ENCODE measurements around the gene MTHFSD.

MTHFSD gene

DNA sequence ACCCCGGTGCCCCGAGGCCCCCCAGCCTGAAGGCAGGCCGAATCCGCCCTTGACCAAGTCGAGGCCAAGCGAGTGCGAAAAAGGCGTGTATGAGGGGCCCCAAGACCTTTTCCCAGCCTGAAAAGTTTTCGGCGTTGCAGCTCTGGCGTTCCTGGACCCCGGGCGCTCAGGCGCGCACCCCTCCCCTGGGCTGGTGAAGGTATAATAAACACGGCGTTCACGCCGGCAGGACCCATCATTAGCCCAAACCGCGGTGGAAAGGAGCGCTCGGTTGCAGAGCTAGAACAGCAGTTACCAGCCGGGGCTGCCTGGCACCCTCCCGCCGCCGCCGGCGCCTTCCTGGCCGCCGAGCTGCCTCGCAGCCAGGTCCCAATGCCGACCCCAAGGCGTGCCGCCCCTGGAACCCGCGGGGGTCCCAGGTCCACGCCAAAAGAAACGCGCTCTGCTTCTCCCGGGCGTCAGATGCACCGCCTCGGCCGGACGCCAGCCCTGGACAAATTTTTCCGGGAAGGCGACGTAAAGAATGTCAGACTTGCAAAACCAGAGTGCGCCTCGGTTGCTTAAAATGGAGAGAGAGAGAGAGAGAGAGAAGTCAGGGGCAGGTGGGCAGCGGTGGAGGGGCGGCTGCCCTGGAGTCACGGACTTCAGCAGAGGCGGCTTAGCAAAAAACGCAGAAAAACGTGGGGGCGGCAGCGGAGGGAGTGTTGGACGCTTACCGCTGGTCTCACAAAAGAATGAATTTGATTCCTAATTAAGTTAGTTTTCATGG, 56.2 kb downstream of the MTHFSD start:
- no peak for DNase-seq

DNA sequence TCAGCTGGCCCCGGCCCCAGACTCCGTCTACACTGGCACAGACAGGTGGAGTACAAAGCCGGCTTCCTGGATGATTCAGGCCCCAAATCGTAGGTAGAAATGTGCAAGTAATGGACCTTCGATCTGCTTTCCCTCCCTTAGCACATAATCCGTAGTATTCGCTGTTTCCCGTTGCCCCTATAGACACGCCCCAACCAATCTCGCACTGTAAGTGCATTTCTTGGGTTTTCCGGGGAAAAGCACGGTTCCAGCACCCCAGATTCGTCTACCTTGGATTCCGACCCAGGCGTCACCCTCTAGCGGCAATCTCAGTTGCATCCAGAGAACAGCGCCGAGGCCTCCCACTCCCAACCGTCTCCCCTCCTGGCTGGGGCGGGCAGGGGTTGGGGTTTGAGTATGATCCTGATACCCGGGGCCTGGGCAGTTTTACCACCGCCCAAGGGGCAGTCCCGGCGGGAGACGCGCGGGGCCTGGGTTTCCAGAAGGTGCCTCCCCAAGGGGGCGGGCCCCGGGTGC, 56.8 kb downstream of the MTHFSD start:
- DNase-seq = no peak

DNA sequence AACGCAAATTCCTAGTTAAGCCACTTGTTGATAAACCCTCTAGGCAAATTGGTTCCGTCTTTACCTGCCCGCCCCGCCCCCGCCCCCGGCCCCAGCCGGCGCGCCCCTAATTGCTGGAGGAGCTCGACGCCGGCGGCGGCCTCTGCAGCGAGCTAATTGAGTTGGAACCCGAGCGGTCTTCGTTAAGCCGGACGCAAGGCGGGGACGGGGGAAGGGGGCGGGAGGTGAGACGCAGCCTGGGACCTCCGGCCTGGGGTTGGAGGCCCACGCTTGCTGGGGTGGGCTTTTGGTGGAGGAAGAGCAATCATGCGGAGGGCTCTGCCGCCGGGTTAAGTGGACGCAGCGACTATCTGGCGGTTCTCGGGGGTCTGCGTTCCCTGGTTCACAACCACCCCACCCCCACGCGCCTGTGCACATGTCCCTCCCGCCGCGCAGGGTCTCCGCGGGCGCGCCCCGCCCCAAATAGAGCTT, 57.4 kb downstream of the MTHFSD start:
- DNase-seq = no peak

DNA sequence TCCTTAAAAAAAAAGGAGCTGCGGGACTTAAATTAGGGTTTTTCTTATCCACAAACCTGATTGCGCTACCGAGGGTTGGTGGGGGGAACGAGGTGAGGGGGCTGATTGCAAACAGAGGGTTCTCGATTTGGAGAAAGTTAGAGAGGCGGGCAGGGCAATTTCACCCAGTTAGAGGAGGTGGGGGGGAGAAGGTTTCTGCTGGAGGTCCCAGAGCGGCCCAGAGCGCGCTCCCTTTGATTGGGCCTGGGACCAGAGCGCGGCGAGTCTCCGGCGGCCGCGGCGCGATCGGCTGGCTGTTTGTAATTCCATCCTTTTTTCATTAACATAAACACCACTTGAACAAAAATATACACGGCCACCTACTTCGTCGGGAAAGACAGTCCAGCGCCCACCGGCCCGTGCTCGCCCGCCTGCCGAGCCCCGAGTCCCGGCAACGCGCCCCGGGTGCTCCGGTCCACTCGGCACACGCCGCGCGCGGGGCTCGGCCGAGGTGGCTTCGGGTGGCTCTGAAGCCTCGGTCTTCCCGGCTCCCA, 58.0 kb downstream of the MTHFSD start:
- DNase-seq = no peak

DNA sequence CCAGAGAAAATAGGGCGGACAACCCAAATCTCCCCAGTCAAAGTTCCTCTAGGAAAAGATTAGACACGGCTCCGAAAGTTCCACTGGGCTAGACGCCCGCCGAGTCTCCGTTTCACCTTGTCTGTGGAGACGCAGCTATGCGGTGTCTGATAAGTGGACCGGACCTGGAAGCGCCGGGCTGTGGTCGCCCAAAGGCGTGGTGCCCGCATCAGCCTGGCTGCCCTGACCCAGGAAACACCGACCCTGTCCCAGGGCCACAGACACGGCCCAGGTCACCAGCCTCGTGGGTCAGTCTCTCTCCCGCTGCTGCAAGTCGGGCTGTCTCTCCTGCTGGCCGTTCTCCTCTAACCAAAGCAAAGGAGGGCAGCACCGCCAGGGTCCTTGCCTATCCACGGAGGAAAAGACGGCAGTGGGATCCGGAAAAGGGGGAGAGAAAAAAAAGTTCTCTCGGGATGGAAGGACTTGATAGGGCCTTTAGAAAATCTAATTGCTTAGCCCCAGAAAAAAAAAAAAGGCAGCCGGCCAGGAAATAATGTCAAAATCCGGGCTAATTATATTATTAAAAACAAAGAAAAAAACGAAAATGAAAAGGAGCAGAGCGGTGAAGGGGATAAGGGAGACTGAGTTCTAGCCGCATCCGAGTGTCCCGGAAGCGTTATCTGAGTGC, 58.6 kb downstream of the MTHFSD start:
- DNase-seq = no peak

DNA sequence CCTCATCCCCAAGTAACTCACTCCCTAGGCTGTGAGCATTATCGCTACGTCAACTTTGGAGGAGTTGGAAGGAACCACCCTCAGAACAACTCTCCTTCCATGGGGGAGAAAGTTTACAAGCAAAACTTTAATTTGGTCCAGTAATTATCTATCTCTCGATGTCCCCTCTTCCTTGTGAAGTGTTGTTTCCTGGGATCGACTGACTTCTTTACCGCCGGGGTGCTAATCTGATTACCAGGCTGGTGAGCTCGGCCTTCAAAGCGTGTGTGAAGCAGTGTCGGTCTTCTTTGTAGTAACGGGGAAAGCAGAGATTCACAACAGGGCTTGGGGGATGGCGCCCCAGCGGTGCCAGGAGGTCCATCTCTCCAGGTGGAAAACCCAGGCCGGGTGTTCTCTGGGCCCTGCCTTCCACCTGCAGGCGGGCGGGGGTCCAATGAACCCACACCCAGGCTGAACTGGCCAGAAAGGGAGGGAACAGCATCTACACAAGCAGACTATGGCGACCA, 59.2 kb downstream of the MTHFSD start:
- no peak for DNase-seq

DNA sequence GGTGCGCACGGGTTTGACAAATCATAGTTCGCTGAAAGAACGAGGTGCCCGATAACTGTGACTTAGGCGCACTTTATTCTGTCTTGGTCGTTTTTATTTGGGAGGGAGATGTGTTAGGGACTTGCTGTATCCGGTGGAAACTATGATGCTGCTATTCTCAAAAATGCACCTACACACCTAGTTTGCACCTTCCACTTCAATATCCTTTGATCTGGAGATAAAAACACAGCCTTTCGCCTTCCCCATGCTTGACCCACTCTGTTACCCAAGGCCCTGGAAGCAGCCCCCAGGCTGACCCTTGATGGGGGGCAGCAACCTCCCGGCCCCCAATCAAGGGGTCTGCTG, 59.7 kb downstream of the MTHFSD start:
- no peak for DNase-seq

DNA sequence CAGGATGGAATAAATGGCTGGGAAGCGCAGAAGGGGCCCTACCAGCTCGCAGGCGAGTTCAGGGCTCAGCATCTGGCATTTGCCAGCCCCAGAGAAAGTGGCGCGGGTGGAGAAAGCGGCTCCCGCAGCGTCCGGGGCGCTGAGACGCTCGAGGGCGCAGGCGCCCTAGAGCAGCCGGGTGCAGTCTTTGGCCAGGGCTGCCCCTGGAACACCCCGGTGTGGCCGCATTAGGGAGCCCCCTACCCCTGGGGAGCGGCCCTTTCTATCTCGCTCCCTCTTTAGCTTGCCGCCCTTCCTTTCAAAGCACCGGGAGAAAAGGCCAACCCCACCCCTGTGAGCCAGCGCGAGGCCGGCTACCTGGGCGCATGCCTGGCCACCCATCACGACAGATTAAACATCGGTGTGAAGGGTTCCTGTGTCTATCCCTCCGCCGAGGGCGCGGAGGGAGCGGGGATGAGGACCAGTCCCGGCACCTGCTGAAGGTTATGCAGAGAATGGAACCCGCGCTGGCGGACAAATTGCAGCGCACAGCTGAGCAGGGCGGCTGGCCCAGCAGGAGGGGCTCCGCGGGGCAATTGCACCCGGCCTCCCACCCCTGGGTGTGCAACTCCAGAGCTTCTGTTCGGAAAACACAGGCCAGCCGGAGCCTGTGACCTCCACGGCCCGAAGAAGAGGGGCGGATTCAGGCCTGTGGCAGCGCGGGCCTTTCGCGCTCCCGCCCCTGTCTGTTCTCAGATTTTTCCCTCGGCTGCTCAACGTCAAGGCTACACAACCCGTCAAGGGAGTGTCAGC, 60.3 kb downstream of the MTHFSD start:
- DNase-seq = no peak

DNA sequence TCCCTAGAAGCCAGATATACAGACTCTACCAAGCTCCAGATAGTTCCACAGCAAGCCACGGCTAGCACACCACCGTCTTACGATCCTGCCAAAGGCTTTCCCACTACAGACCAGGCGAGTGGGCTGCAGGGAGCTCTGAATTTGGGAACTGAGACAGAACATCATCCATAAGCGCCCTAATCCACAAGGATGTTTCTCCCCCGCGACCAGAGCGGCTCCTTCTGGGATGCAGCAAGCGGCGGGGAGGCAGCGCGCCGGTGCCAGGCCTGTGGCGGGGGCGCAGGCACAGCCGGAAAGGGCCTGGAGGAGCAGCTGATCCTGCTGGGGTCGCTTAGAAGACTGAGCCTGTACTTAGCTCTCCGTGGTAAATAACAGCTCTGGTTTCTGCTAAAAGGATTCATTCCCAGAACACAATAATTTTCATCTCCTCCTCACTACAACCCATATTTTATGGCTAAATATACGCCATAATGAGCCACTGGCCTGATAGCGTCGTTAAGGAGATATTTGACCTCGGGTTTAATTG, 60.9 kb downstream of the MTHFSD start:
- no peak for DNase-seq

DNA sequence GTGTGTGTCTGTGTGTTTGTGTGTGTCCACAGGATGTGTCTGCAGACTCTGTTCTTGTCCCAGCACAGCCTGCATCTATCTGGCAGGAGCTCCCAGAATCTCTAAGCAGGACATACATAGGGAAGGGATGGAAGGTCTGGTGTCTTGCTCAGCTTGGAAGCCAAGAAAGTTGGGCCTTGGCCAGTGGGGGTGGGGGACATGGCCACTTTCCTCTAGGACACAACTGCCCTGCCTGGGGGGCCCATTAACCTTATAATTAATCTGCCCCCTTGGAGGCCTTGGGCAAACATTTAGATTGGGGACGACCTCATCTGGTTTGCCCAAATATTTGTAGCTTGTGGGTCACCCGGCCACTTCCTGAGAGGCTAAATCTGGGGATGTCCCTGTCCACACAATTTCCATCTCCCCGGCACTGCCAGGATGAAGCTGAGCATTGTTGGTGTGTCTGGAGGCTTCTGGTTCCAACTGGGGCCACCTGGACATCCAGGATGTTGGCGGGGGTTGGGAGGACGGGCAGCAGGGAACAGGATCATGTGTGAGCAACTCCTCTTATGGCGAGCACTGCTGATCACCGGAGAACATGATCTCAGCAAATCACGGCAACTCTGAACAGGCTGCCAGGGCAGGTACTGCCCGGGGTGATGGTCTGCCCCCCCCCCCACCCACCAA, 61.9 kb downstream of the MTHFSD start:
- DNase-seq = no peak

DNA sequence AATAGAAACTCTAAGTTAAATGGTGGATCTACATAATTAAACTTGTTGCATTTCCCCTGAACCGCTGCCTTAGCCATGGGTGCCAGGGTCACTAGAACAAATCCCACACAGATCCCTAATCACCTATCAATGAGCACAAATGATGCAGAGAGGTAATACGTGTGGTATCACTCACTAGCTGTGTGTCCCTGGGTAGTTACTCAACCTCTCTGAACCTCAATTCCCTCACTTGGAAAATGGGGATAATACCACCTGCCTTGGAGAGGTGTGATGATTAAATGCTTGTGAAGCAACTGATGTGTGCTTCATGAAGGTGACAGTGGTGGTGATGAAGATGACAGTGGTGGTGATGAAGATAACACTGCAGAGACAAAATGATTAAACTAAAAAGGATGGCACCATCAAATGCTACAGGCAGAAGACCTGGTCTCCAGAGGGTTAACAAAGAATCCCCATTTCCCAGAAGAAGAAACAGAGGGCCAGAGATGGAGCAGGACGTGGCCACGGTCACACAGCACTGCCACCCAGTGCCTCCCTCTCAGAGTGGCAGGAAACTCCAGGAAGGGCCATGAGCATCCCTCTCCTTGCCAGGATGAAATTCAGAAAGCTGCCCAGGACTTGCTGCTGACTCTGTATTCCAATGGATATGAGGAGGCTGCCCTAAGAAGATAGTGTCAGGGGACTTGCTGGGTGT, 62.6 kb downstream of the MTHFSD start:
- DNase-seq = no peak

DNA sequence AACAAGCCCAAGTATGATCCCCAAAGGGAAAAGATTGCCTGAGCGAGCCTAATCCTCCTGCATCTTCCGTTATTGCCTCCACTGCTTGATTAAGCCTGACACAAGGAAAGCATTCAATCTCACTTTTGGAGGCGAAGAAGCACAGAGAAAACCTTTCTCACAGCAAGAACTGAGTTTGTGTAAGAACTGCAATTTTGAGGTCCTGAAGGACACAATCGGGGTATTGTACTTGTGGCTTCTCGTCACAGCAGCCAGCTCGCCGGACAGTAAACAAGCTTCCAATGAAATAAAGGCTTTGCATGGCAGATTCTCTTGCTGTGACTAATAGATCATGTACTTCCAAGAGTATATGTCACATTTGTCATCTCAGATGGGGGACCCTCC, 63.4 kb downstream of the MTHFSD start:
- no peak for DNase-seq

DNA sequence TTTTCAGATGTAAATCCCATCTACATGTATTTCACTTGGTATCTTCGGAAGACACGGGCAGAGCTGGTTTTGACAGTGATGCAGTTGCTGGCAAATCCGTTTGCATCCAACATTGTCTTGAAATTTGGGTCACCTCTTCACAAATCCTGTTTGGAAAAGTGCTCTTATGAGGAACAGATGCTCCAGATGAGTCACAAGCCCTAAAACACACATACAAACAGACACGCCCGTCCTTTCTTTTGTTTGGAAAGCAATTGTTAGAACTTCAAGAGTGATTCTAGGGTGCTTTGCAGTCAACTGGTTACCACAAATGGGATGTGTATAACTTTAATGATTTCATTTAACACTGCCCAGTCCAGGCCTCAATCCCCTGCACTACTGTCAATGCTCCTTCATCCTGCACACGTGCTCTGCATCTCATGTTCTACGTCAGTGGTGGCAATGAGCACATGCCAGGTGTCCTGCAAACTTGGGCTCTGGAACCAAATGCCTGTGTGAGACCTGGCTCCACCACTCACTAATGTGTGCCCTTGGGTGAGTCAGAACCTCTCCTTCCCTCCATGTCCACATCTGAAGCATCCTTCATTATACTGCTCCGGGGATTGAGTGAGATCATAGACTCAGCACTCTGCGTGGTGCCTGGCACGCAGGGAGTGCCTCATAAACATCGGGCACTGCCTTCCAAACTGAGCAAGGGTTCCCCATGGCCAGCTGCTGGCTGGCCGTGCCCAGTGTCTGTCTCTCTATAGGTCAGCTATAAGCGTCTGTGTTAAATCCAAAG, 64.0 kb downstream of the MTHFSD start:
- DNase-seq = no peak

DNA sequence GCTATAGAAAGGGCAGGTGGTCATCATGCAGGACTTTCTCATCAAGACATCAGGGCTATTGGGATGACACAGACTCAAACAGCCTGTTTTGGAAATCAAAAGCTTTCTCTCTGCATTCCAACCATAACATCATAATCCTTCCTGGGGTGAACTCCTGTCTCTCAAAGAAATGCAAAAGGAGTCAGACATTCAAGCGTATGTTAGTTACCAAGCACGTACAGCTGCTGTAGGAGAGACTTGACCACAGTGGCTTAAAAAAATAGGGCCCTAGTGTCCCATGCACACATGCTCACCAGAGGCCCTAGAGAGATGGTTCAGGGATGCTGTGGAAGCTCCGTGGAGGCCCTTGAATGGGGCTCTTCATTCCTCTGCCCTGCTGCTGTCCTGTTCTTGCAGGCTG, 69.3 kb downstream of the MTHFSD start:
- no peak for DNase-seq

DNA sequence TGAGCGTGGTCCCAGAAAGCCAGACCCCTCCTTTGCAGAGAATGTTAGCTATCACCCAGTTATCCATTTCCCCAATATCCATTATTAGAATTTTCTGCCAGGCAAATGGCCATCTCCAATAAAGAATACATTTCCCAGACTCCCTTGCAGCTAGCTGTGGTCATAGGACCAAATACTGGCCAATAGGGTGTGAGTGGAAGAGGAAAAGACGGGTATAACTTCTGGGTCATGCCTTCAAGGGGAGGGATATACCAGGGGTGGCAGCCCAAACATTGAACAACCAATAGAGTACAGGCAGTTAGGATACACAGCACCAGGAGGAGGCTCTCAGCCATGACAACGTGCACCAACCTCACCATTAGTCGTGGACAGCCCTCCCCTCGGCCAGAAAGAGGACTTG, 70.8 kb downstream of the MTHFSD start:
- DNase-seq = no peak

DNA sequence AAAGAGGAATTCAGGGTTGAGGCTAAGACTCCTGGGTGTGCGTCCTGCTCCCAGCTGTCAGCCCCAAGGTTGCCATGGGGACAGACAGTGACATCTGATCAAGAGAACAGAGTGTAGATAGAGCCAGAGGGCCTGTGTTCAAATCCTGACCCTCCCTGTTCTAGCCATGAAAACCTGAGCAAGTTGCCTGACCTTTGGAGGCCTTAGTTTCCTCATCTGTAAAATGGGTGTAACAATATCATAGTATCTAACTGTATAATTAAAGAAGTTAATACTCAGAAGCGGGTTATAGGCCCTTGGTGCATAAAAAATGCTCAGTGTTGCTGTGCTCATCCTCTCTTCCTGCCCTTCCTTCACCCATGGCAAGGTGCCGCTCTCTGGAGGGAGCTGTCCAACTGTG, 73.4 kb downstream of the MTHFSD start:
- DNase-seq = no peak

DNA sequence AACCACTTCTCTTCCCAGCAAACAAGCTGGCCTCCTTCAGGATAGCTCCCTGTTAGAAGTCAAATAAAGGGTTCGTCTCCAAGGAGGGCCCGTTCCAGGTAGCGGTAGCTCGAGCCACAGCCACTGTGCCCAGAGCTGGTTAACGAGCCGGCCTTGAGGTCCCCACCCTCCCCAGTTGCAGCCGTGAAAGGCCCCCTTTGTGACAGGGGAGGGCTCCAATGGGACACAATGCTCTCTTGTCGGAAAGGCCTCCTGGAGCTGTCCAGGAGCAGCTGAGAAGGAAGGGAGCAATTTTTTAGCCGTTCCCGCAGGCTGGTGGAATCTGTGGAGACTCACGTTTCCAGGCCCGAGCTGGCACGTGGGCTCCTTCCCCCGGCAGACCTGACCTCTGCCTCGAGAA, 74.6 kb downstream of the MTHFSD start:
- DNase-seq = no peak
